HUES48 (cell line): ENCODE results near the gene SMAD2.

ENCODE experiments used
- H3K27ac ChIP-seq: one replicate; pipeline ENCODE4 v1.7.0; 2013; ENCODE audit warnings: low read depth, low read length, inconsistent platforms
- H3K27me3 ChIP-seq: 2 replicates; pipeline ENCODE4 v1.6.1; 2013; ENCODE audit warnings: mild to moderate bottlenecking, low read length; ENCODE audit not compliant: control insufficient read depth, insufficient read depth
- H3K36me3 ChIP-seq: 2 replicates; pipeline ENCODE4 v1.6.1; 2013; ENCODE audit warnings: low read length; ENCODE audit not compliant: control insufficient read depth, insufficient read depth
- H3K4me1 ChIP-seq: 2 replicates; pipeline ENCODE4 v1.6.1; 2013; ENCODE audit warnings: mild to moderate bottlenecking, low read length; ENCODE audit not compliant: control insufficient read depth, insufficient read depth
- H3K4me3 ChIP-seq: 2 replicates; pipeline ENCODE4 v1.5.1; 2013; ENCODE audit warnings: mild to moderate bottlenecking, low read depth, low read length
- H3K9ac ChIP-seq: 2 replicates; pipeline ENCODE4 v1.6.1; 2013; ENCODE audit warnings: mild to moderate bottlenecking, low read depth, low read length, moderate library complexity
- H3K9me3 ChIP-seq: 2 replicates; pipeline ENCODE4 v1.6.1; 2013; ENCODE audit warnings: low read length; ENCODE audit not compliant: control insufficient read depth, insufficient read depth

The SMAD2 gene

GRCh38 chr18:47930199-47930930 lies at the start of gene SMAD2:
Gene SMAD2, minus strand, starts transcription at chr18:47930659. Its CDS starts 33,903 bp downstream, at chr18:47896756.
- H3K27me3 ChIP-seq = no peaks in the 10 kb centered on the region
- no peaks in the 10 kb centered on the region for H3K9me3 ChIP-seq
- no peaks in the 10 kb centered on the region for H3K36me3 ChIP-seq
- peak within 1 kb of the TSS; percentile 98 for H3K9ac ChIP-seq
- peak within 1 kb of the TSS; percentile 100 for H3K27ac ChIP-seq
- peak within 1 kb of the TSS; percentile 96 for H3K4me3 ChIP-seq
- peaks cover 46% of the 10 kb centered on the region for H3K4me1 ChIP-seq

- H3K27ac ChIP-seq = no peak overlapping the region
- H3K27me3 ChIP-seq = no peaks in the 10 kb centered on the region
- peaks cover 29% of the 10 kb centered on the region for H3K4me1 ChIP-seq
- H3K9ac ChIP-seq = no peak overlapping the region
- no peak overlapping the region for H3K4me3 ChIP-seq
- H3K9me3 ChIP-seq = no peaks in the 10 kb centered on the region
- H3K36me3 ChIP-seq = no peaks in the 10 kb centered on the region
These were observed 49.2 kb upstream of the SMAD2 start for GRCh38 chr18:47979611-47980200.

GRCh38 chr18:47978603-47979002 lies 48.1 kb upstream of the SMAD2 start:
- Histone ChIP-seq H3K4me3 (no peak overlapping the region), H3K4me1 (peaks cover 33% of the 10 kb centered on the region), H3K27me3 (no peaks in the 10 kb centered on the region), H3K9ac (no peak overlapping the region), H3K27ac (no peak overlapping the region), H3K36me3 (no peaks in the 10 kb centered on the region), H3K9me3 (no peaks in the 10 kb centered on the region)

GRCh38 chr18:47978141-47978540 lies 47.7 kb upstream of the SMAD2 start:
- no peak overlapping the region for H3K9ac ChIP-seq
- no peaks in the 10 kb centered on the region for H3K9me3 ChIP-seq
- no peak overlapping the region for H3K4me3 ChIP-seq
- H3K4me1 ChIP-seq = peaks cover 35% of the 10 kb centered on the region
- H3K36me3 ChIP-seq = no peaks in the 10 kb centered on the region
- no peak overlapping the region for H3K27ac ChIP-seq
- H3K27me3 ChIP-seq = no peaks in the 10 kb centered on the region

- Histone ChIP-seq H3K27me3 (no peaks in the 10 kb centered on the region), H3K27ac (no peak overlapping the region), H3K4me1 (peaks cover 36% of the 10 kb centered on the region), H3K4me3 (no peak overlapping the region), H3K9me3 (no peaks in the 10 kb centered on the region), H3K9ac (no peak overlapping the region), H3K36me3 (no peaks in the 10 kb centered on the region)
These were observed 45.2 kb upstream of the SMAD2 start for GRCh38 chr18:47975701-47976100.

- peaks cover 36% of the 10 kb centered on the region for H3K4me1 ChIP-seq
- no peaks in the 10 kb centered on the region for H3K27me3 ChIP-seq
- no peak overlapping the region for H3K27ac ChIP-seq
- no peaks in the 10 kb centered on the region for H3K36me3 ChIP-seq
- H3K4me3 ChIP-seq = no peak overlapping the region; the same call in 1 of the 2 replicates
- H3K9me3 ChIP-seq = no peaks in the 10 kb centered on the region
- H3K9ac ChIP-seq = no peak overlapping the region
These were observed 44.6 kb upstream of the SMAD2 start for GRCh38 chr18:47975105-47975504.

- no peak overlapping the region for H3K27ac ChIP-seq
- H3K36me3 ChIP-seq = no peaks in the 10 kb centered on the region
- no peak overlapping the region for H3K9ac ChIP-seq
- H3K9me3 ChIP-seq = peaks cover 14% of the 10 kb centered on the region; the same call in 1 of the 2 replicates
- H3K27me3 ChIP-seq = no peaks in the 10 kb centered on the region
- H3K4me3 ChIP-seq = no peak overlapping the region
- H3K4me1 ChIP-seq = peaks cover 52% of the 10 kb centered on the region
These were observed 40.4 kb upstream of the SMAD2 start for GRCh38 chr18:47970664-47971531.

- Histone ChIP-seq H3K9ac (no peak overlapping the region), H3K27ac (no peak overlapping the region), H3K4me3 (no peak overlapping the region), H3K4me1 (peaks cover 41% of the 10 kb centered on the region), H3K27me3 (no peaks in the 10 kb centered on the region), H3K9me3 (peaks cover 14% of the 10 kb centered on the region; the same call in 1 of the 2 replicates), H3K36me3 (no peaks in the 10 kb centered on the region)
These were observed 39.4 kb upstream of the SMAD2 start for GRCh38 chr18:47969816-47970215.

- peaks cover 14% of the 10 kb centered on the region; the same call in 1 of the 2 replicates for H3K9me3 ChIP-seq
- H3K4me3 ChIP-seq = no peak overlapping the region
- no peaks in the 10 kb centered on the region for H3K27me3 ChIP-seq
- H3K36me3 ChIP-seq = no peaks in the 10 kb centered on the region
- no peak overlapping the region for H3K9ac ChIP-seq
- peak overlapping the region; percentile 96 for H3K27ac ChIP-seq
- H3K4me1 ChIP-seq = peaks cover 33% of the 10 kb centered on the region
These were observed 38.3 kb upstream of the SMAD2 start for GRCh38 chr18:47968721-47969120.

- peak overlapping the region; percentile 96 for H3K27ac ChIP-seq
- peaks cover 28% of the 10 kb centered on the region for H3K4me1 ChIP-seq
- no peaks in the 10 kb centered on the region for H3K36me3 ChIP-seq
- peak overlapping the region; percentile 33 for H3K4me3 ChIP-seq
- H3K9ac ChIP-seq = peak overlapping the region; percentile 28; the same call in 1 of the 2 replicates
- peaks cover 14% of the 10 kb centered on the region; the same call in 1 of the 2 replicates for H3K9me3 ChIP-seq
- no peaks in the 10 kb centered on the region for H3K27me3 ChIP-seq
These were observed 37.7 kb upstream of the SMAD2 start for GRCh38 chr18:47968006-47968676.
